Neural progenitor cell (in vitro differentiated cells): ENCODE data around the gene SPATA24. TPM values are rescaled to one million over a fixed set of nuclear protein-coding genes. Genes with fewer than 3 reads are reported as not detected.

Source experiments
- DNase-seq: peaks from one replicate; pipeline ENCODE4 v3.0.0-alpha.2; 2016; ENCODE audit warnings: low spot score
- H2AFZ ChIP-seq: fragments of 200-600 bp; sonication (generic); replicated peaks from 2 replicates; pipeline ENCODE4 v1.6.1; 2016; ENCODE audit warnings: antibody characterized with exemption
- H3F3A ChIP-seq: fragments of 200-600 bp; sonication (generic); 2 replicates; pipeline ENCODE4 v1.6.1; 2016; ENCODE audit warnings: antibody characterized with exemption, low read depth
- H3K27ac ChIP-seq: fragments of 200-600 bp; sonication (generic); 2 replicates; pipeline ENCODE4 v1.5.1; 2016; ENCODE audit warnings: mild to moderate bottlenecking
- H3K27me3 ChIP-seq: fragments of 200-600 bp; sonication (generic); 2 replicates; pipeline ENCODE4 v1.6.1; 2016; ENCODE audit warnings: mild to moderate bottlenecking, moderate library complexity
- H3K36me3 ChIP-seq: fragments of 200-600 bp; sonication (generic); 2 replicates; pipeline ENCODE4 v1.5.1; 2016
- H3K4me1 ChIP-seq: fragments of 200-600 bp; sonication (generic); 2 replicates; pipeline ENCODE4 v1.6.1; 2016; ENCODE audit warnings: mixed run types
- H3K4me2 ChIP-seq: fragments of 200-600 bp; sonication (generic); 2 replicates; pipeline ENCODE4 v1.6.1; 2016
- H3K4me3 ChIP-seq: fragments of 200-600 bp; sonication (generic); 2 replicates; pipeline ENCODE4 v1.5.1; 2016
- H3K79me2 ChIP-seq: fragments of 200-600 bp; sonication (generic); 2 replicates; pipeline ENCODE4 v1.6.1; 2016; ENCODE audit warnings: low read depth
- H3K9ac ChIP-seq: fragments of 200-600 bp; sonication (generic); 2 replicates; pipeline ENCODE4 v1.6.1; 2016
- H3K9me3 ChIP-seq: fragments of 200-600 bp; sonication (generic); 2 replicates; pipeline ENCODE4 v1.5.1; 2016; ENCODE audit warnings: low read depth
- H4K20me1 ChIP-seq: fragments of 200-600 bp; sonication (generic); 2 replicates; pipeline ENCODE4 v1.6.1; 2016; ENCODE audit warnings: low read depth
- H3K27ac Mint-ChIP-seq: 3 replicates; pipeline ENCODE4 v1.8.0; 2021; ENCODE audit warnings: mixed read lengths
- H3K27me3 Mint-ChIP-seq: 2 replicates; pipeline ENCODE4 v1.8.0; 2022; ENCODE audit warnings: low read depth, mild to moderate bottlenecking, inconsistent platforms, moderate library complexity, mixed read lengths; ENCODE audit not compliant: insufficient read depth
- H3K36me3 Mint-ChIP-seq: 3 replicates; pipeline ENCODE4 v1.8.0; 2021; ENCODE audit warnings: mixed read lengths
- H3K4me1 Mint-ChIP-seq: 3 replicates; pipeline ENCODE4 v1.8.0; 2021; ENCODE audit warnings: mixed read lengths
- H3K4me3 Mint-ChIP-seq: 3 replicates; pipeline ENCODE4 v1.8.0; 2021; ENCODE audit warnings: mild to moderate bottlenecking, moderate library complexity, mixed read lengths
- H3K9me3 Mint-ChIP-seq: 3 replicates; pipeline ENCODE4 v1.8.0; 2020; ENCODE audit warnings: mixed read lengths
- CTCF ChIP-seq: fragments of 200-600 bp; sonication (generic); IDR thresholded peaks from 2 replicates; pipeline ENCODE4 v1.5.1; 2017; ENCODE audit warnings: antibody characterized with exemption, mild to moderate bottlenecking
- EZH2 ChIP-seq: fragments of 200-600 bp; sonication (generic); IDR thresholded peaks from 2 replicates; pipeline ENCODE4 v1.6.1; 2017; ENCODE audit warnings: antibody characterized with exemption, mild to moderate bottlenecking, moderate library complexity
- EZH2phosphoT487 ChIP-seq: fragments of 200-600 bp; sonication (generic); IDR thresholded peaks from 2 replicates; pipeline ENCODE4 v1.6.1; 2017; ENCODE audit warnings: antibody characterized with exemption
- total RNA-seq: library from RNA; depleted of rRNA; stranded (reverse); fragments of >200 nt; gene quantifications from 2 replicates; pipeline ENCODE4 v1.2.3, GENCODE V29; 2015; ENCODE audit warnings: low replicate concordance

Gene SPATA24
- total RNA-seq, 1 donor from 2014 or later, result 15.2 TPM

- Histone ChIP-seq H3F3A (peaks cover 36% of the 10 kb centered on the region), H2AFZ (peak within 1 kb of the TSS; percentile 83), H3K9ac (no peak within 1 kb of the TSS), H3K27me3 (peaks cover 51% of the 10 kb centered on the region), H3K36me3 (no peaks in the 10 kb centered on the region), H3K79me2 (no peaks in the 10 kb centered on the region), H3K4me1 (peaks cover 12% of the 10 kb centered on the region), H3K27ac (no peak within 1 kb of the TSS), H3K4me2 (peak within 1 kb of the TSS; percentile 82), H3K4me3 (peak within 1 kb of the TSS; percentile 46), H3K9me3 (no peaks in the 10 kb centered on the region), H4K20me1 (peaks cover 4% of the 10 kb centered on the region)
- H3K9me3 Mint-ChIP-seq, result no peaks in the 10 kb centered on the region
- H3K4me3 Mint-ChIP-seq, result peak within 1 kb of the TSS; percentile 6
- H3K36me3 Mint-ChIP-seq, result peaks cover 14% of the 10 kb centered on the region
- peaks cover 30% of the 10 kb centered on the region for H3K27me3 Mint-ChIP-seq
- peak; percentile 32 for DNase-seq
- TF ChIP-seq EZH2phosphoT487 (peak; percentile 17), CTCF (no peak)
- no peak within 1 kb of the TSS for H3K27ac Mint-ChIP-seq
- H3K4me1 Mint-ChIP-seq, result peaks cover 14% of the 10 kb centered on the region
Measured at GRCh38 chr5:139394654-139395566, 9.0 kb downstream of the SPATA24 start, which contains the start of gene PROB1. PROB1 (minus strand) TSS chr5:139395104; CDS start chr5:139395081, 23 bp downstream.

GRCh38 chr5:139394123-139394653 lies 9.7 kb downstream of the SPATA24 start:
- peaks cover 30% of the 10 kb centered on the region for H3K27me3 Mint-ChIP-seq
- Histone ChIP-seq H3K9ac (no peak overlapping the region), H3F3A (peaks cover 36% of the 10 kb centered on the region)

DNA sequence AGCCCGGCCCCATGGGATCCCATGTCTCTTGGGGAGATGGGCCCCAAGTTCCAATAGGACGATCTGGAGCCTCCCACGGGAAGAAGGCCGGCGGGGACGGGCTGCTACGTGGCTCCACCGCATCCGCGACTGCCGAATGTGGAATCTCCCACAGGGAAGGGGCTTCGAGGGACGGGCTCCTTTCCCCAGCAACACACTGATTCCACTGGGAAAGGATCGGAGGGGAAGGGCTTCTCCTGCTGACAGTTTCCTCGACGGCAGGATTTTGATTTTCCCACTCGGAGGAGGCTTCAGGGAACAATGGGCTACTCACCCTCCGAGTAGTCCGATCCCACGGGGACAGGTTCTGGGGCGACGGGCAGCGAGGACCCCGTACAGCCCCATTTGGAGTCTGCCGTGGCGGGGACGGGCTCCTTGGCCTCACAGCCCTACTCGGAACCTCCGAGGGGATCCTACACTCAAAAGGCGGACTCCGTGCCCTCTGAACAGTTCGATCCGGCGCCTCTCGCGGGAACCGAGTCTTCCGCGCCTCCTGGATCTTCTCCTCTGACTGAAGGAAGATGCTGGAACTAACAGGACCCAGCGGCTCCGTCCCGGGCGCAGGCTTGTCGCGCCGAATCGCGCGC lies 10.3 kb downstream of the SPATA24 start:
- peaks cover 30% of the 10 kb centered on the region for H3K27me3 Mint-ChIP-seq
- H3K9me3 ChIP-seq, result no peaks in the 10 kb centered on the region

More at GRCh38 chr5:139394123-139394653, 9.7 kb downstream of the SPATA24 start:
- no peak overlapping the region for H3K27ac ChIP-seq
- peaks cover 12% of the 10 kb centered on the region for H3K4me1 ChIP-seq
- DNase-seq, result peak; percentile 88
- H3K27ac Mint-ChIP-seq, result no peak overlapping the region
- peaks cover 4% of the 10 kb centered on the region for H4K20me1 ChIP-seq
- no peaks in the 10 kb centered on the region for H3K36me3 ChIP-seq
- peaks cover 14% of the 10 kb centered on the region for H3K4me1 Mint-ChIP-seq
- no peak overlapping the region for H3K4me3 Mint-ChIP-seq
- H3K36me3 Mint-ChIP-seq, result peaks cover 14% of the 10 kb centered on the region
- H3K4me3 ChIP-seq, result peak overlapping the region; percentile 46
- H3K9me3 Mint-ChIP-seq, result no peaks in the 10 kb centered on the region
- TF ChIP-seq EZH2phosphoT487, result peak; percentile 63
- TF ChIP-seq EZH2, result peak; percentile 71
- peak; percentile 75 for TF ChIP-seq CTCF
- H3K79me2 ChIP-seq, result no peaks in the 10 kb centered on the region
- no peaks in the 10 kb centered on the region for H3K9me3 ChIP-seq
- peak overlapping the region; percentile 82 for H3K4me2 ChIP-seq
- H3K27me3 ChIP-seq, result peaks cover 51% of the 10 kb centered on the region
- peak overlapping the region; percentile 83 for H2AFZ ChIP-seq

More for the DNA sequence above, 10.3 kb downstream of the SPATA24 start:
- Histone ChIP-seq H3K27ac (no peak overlapping the region), H3K4me2 (peak overlapping the region; percentile 82), H3K36me3 (no peaks in the 10 kb centered on the region), H3F3A (peaks cover 36% of the 10 kb centered on the region), H2AFZ (peak overlapping the region; percentile 83), H3K4me3 (peak overlapping the region; percentile 46), H4K20me1 (peaks cover 4% of the 10 kb centered on the region), H3K27me3 (peaks cover 51% of the 10 kb centered on the region), H3K79me2 (no peaks in the 10 kb centered on the region), H3K9ac (no peak overlapping the region), H3K4me1 (peaks cover 12% of the 10 kb centered on the region)
- H3K9me3 Mint-ChIP-seq, result no peaks in the 10 kb centered on the region
- H3K4me1 Mint-ChIP-seq, result peaks cover 14% of the 10 kb centered on the region
- DNase-seq, result peak; percentile 22
- H3K4me3 Mint-ChIP-seq, result peak overlapping the region; percentile 77
- H3K27ac Mint-ChIP-seq, result no peak overlapping the region
- no peak for TF ChIP-seq CTCF
- peak; percentile 77 for TF ChIP-seq EZH2
- peak; percentile 60 for TF ChIP-seq EZH2phosphoT487
- H3K36me3 Mint-ChIP-seq, result peaks cover 14% of the 10 kb centered on the region
